T-cell (primary cell): Measurements from ENCODE around the gene RAB7A. TPM values are rescaled to one million over a fixed set of nuclear protein-coding genes. Genes with fewer than 3 reads are reported as not detected.

ENCODE experiments used
- ATAC-seq, 4 experiments: fragments of 200-7000 bp in 3 of 4; fragments of 150-1000 bp in 1 of 4; cut with Tn5 transposase; replicated peaks in 1 of 4; 1 replicate in 3 of 4; 2 replicates in 1 of 4; pipeline ENCODE4 v1.10.0; 2021; ENCODE audit warnings: moderate library complexity in 3 of 4, mild to moderate bottlenecking in 2 of 4, moderate number of reproducible peaks in 1 of 4
- CTCF ChIA-PET, 2 donors: fragments of 300-600 bp; sonication (Branson Sonifier 250); formaldehyde crosslinking; loops; one replicate each; lab custom pipeline; 2022; ENCODE audit warnings: antibody characterized with exemption in 2 of 2; lab: Charles Lee
- POLR2A ChIA-PET, 2 donors: fragments of 300-600 bp; sonication (Branson Sonifier 250); formaldehyde crosslinking; loops; one replicate each; lab custom pipeline; 2022; ENCODE audit warnings: antibody characterized with exemption in 2 of 2; lab: Charles Lee
- DNase-seq, 35 experiments: peaks; one replicate each; pipeline versions ENCODE4 v3.0.0 to v3.0.0-alpha.2; 2013 to 2023
- H3K27ac ChIP-seq: one replicate; pipeline ENCODE4 v1.5.1; 2013; ENCODE audit warnings: low read length
- H3K27me3 ChIP-seq, 2 experiments: replicated peaks in 1 of 2; 1 replicate in 1 of 2; 2 replicates in 1 of 2; pipeline versions ENCODE4 v1.6.1 to v1.7.0; 2013; ENCODE audit warnings: low read length in 1 of 2, mixed read lengths in 1 of 2; ENCODE audit not compliant: control insufficient read depth in 2 of 2, insufficient read depth in 2 of 2; ENCODE audit errors: extremely low read depth in 1 of 2
- H3K36me3 ChIP-seq, 2 donors: 1 replicate in 1 of 2; 2 replicates in 1 of 2; pipeline versions ENCODE4 v1.6.1 to v1.7.0; 2013; ENCODE audit warnings: low read length in 1 of 2; ENCODE audit not compliant: control insufficient read depth in 2 of 2, insufficient read depth in 1 of 2; ENCODE audit errors: extremely low read depth in 1 of 2
- H3K4me1 ChIP-seq, 2 experiments: 1 replicate in 1 of 2; 2 replicates in 1 of 2; pipeline versions ENCODE4 v1.6.1 to v1.7.0; 2013; ENCODE audit warnings: low read length in 2 of 2, mixed read lengths in 1 of 2; ENCODE audit not compliant: insufficient read depth in 2 of 2, control insufficient read depth in 1 of 2; ENCODE audit errors: extremely low read depth in 1 of 2
- H3K4me3 ChIP-seq, 2 donors: 1 replicate in 1 of 2; 2 replicates in 1 of 2; pipeline versions ENCODE4 v1.5.1 to v1.7.0; 2013; ENCODE audit warnings: mild to moderate bottlenecking in 2 of 2, low read length in 1 of 2, moderate library complexity in 1 of 2; ENCODE audit not compliant: control insufficient read depth in 1 of 2; ENCODE audit errors: extremely low read depth in 1 of 2
- H3K9me3 ChIP-seq: 2 replicates; pipeline ENCODE4 v1.7.0; 2013
- H3K27ac Mint-ChIP-seq, 2 donors: one replicate each; pipeline ENCODE4 v1.8.0; 2020 to 2021; ENCODE audit warnings: mild to moderate bottlenecking in 2 of 2, mixed read lengths in 2 of 2
- H3K27me3 Mint-ChIP-seq, 2 donors: one replicate each; pipeline ENCODE4 v1.8.0; 2021 to 2022; ENCODE audit warnings: mixed read lengths in 2 of 2
- H3K36me3 Mint-ChIP-seq: one replicate; pipeline ENCODE4 v1.8.0; 2021; ENCODE audit warnings: mixed read lengths
- H3K4me1 Mint-ChIP-seq, 3 donors: one replicate each; pipeline ENCODE4 v1.8.0; 2020 to 2022; ENCODE audit warnings: mixed read lengths in 3 of 3, mild to moderate bottlenecking in 1 of 3
- H3K4me3 Mint-ChIP-seq, 3 donors: one replicate each; pipeline ENCODE4 v1.8.0; 2020 to 2022; ENCODE audit warnings: mild to moderate bottlenecking in 3 of 3, mixed read lengths in 3 of 3, moderate library complexity in 3 of 3
- H3K9me3 Mint-ChIP-seq, 3 donors: one replicate each; pipeline ENCODE4 v1.8.0; 2020 to 2022; ENCODE audit warnings: mixed read lengths in 3 of 3
- WGBS: methylation state at CpG from one replicate; pipeline ENCODE4 v1.1.5; 2013; ENCODE audit warnings: missing lambda C conversion rate; ENCODE audit not compliant: insufficient coverage; 5-methylcytosine and 5-hydroxymethylcytosine counted together
- total RNA-seq, 35 experiments: library from RNA in 6 of 35; stranded (reverse) in 6 of 35; fragments of 120-200 nt in 1 of 35; gene quantifications; one replicate each; pipeline versions ENCODE4 v1.2.1 to v1.2.4 and lab custom pipeline; 2013 to 2026

Gene RAB7A
- total RNA-seq (100 to 1,000 TPM; 130 to 161 (median 140) TPM), total RNA-seq (lab: John Stamatoyannopoulos, UW) (49.1 to 233 (median 85.2) reads per million in 29 experiments)
- 73.6 TPM for total RNA-seq (2013)

DNA sequence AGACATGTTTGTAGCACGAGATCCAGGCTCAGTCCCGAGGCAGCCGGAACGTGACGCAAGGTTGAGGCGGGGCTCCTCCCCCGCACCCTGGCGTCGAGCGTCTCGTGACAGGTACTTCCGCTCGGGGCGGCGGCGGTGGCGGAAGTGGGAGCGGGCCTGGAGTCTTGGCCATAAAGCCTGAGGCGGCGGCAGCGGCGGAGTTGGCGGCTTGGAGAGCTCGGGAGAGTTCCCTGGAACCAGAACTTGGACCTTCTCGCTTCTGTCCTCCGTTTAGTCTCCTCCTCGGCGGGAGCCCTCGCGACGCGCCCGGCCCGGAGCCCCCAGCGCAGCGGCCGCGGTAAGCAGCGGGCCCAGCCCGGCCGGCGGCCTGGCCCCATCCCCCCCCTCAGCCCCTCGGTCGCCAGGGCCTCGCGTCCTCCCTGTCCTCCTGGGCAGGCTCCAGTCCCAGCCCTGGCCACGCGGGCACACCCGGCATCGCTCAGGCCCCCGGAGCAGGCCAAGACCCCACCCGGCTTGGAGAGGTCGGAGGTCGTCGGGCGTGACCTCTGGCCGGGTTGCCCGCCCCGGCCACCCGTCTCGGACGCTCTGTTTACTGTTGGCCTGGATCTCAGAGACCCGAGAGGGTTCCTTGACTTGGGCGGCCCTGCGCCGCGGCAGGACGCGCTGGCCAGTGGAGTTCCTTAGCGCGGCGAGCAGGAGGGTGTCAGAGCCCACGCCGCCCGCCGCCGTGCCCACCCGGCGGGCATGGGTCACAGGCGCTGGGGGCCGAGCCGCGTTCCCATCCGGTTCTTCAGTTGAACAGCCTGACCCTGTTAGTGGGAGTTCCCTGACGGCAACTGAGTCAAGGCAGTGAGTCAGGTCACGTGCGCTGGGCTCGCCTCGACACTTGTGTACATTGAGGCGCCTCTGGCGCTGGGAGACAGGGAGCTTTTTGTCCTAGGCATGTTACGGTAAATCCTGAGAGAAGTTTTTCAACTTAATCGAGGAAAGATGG is at the start of gene RAB7A:
TSS of gene RAB7A (plus strand) at position 161 of the 994 bp plus-strand sequence. CDS start 69,185 bp downstream, outside the sequence.
- Mint-ChIP-seq H3K4me3 (peak within 1 kb of the TSS; percentile 91 to 97 (median 92)), H3K4me1 (peaks cover 55 to 59% (median 56%) of the 10 kb centered on the region in 3 donors), H3K9me3 (no peaks in the 10 kb centered on the region), H3K27me3 (no peaks in the 10 kb centered on the region), H3K27ac (peak within 1 kb of the TSS; percentile 89 to 92), H3K36me3 (peaks cover 7% of the 10 kb centered on the region)
- ATAC-seq (peak; percentile 97), DNase-seq (peak; percentile 89 to 99 (median 97))
- H3K9me3 ChIP-seq: no peaks in the 10 kb centered on the region
- CTCF ChIA-PET: interaction anchor here (0.8 to 1.4 kb wide), 3 partner anchors 46 to 69 kb away, joined by 3 to 11 read pairs (median 8); no protein-coding TSS in a partner anchor
- under 1% methylated on average over 92 of the region's 93 CpGs for WGBS
- peak within 1 kb of the TSS; percentile 87 to 90 for H3K4me3 ChIP-seq
- H3K4me1 ChIP-seq: peaks cover 27 to 49% of the 10 kb centered on the region in 2 experiments
- POLR2A ChIA-PET: interaction anchor here (0.6 to 1.0 kb wide), 3 partner anchors 45 to 92 kb away, joined by 4 to 8 read pairs (median 5); no protein-coding TSS in a partner anchor
- H3K36me3 ChIP-seq: no peaks in the 10 kb centered on the region
- peak within 1 kb of the TSS; percentile 73 for H3K27ac ChIP-seq
- H3K27me3 ChIP-seq: no peaks in the 10 kb centered on the region

DNA sequence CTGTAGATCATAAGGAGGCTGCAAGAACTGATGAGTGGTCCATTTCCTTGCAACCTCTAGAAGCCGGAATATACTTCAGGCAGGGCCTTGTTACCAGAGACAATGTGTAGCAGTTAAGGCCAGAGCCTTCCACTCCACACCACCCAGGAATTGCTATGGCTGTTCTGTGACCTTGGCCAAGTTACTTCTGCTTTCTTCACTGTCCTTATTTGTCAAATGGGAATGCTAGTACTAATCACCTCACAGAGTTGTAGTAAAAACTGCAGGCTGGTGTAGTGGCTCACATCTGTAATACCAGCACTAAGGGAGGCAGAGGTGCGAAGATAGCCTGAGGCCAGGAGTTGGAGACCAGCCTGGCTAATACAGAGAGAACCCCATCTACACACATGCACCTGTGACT is 46.6 kb upstream of the RAB7A start:
- ChIA-PET POLR2A (no interaction called here), CTCF (interaction anchor here in 1 of 2 donors (0.7 to 1.3 kb wide), 2 partner anchors 40 to 63 kb away, joined by 3 to 4 read pairs; no protein-coding TSS in a partner anchor)
- H3K36me3 Mint-ChIP-seq: peaks cover 3% of the 10 kb centered on the region
- Histone ChIP-seq H3K4me1 (peaks cover 10 to 35% of the 10 kb centered on the region in 2 experiments), H3K36me3 (no peaks in the 10 kb centered on the region), H3K27ac (no peak overlapping the region), H3K4me3 (no peak overlapping the region), H3K9me3 (no peaks in the 10 kb centered on the region), H3K27me3 (no peaks in the 10 kb centered on the region)
- ATAC-seq: no peak
- 100% methylated on average over 1 of the region's 2 CpGs for WGBS
- DNase-seq: no peak
- no peaks in the 10 kb centered on the region for H3K9me3 Mint-ChIP-seq
- no peaks in the 10 kb centered on the region for H3K27me3 Mint-ChIP-seq
- H3K27ac Mint-ChIP-seq: peak overlapping the region in 1 of 2 donors; percentile 61
- peaks cover 29 to 55% (median 33%) of the 10 kb centered on the region in 3 donors for H3K4me1 Mint-ChIP-seq
- H3K4me3 Mint-ChIP-seq: peak overlapping the region; percentile 95 to 99 (median 97)

DNA sequence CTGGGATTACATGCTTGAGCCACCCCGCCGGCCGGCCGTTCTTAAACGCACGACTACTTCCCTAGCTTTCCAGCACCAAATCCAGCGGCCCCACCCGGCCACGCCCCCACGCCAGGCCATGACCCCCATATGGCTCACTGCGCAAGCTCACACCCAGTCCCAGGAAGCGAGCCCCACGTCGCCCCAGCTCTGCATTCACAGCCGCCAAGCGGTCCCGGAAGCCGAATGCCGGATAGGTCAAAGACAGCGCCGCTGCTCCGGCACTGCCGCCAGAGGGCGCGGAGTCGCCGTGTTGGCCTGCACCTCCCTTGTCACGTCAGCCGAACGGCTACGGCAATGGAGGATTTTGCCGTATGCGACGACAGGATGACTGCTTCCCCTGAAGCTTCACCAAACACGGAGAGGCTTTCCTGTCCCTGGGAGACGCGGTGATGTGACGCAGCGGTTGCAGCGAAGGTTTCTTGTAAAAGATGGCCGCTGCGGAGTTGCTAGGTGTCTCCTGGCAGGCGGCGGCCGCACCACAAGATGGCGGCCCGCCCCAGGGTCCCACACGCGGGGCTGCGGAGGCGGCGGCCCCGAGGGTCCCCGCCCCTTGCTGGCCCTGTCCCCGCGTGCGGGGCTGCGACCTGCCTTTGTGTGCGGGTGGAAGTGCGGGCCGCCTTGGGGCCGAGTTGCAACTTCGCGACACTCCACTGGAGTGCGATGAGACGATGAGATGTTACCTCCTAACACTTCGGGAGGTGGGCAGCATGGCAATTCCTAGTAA is 45.2 kb upstream of the RAB7A start:
- peak overlapping the region; percentile 79 to 80 for H3K4me3 ChIP-seq
- H3K27me3 Mint-ChIP-seq: no peaks in the 10 kb centered on the region
- H3K27me3 ChIP-seq: no peaks in the 10 kb centered on the region
- ATAC-seq (peak; percentile 87 to 94 (median 92)), DNase-seq (peak; percentile 93 to 97 (median 95))
- H3K27ac Mint-ChIP-seq: peak overlapping the region; percentile 99
- H3K36me3 Mint-ChIP-seq: no peaks in the 10 kb centered on the region
- H3K9me3 ChIP-seq: no peaks in the 10 kb centered on the region
- no peaks in the 10 kb centered on the region for H3K36me3 ChIP-seq
- WGBS: under 1% methylated on average over 66 of the region's 67 CpGs
- H3K4me3 Mint-ChIP-seq: peak overlapping the region; percentile 95 to 99 (median 97)
- H3K4me1 Mint-ChIP-seq: peaks cover 27 to 55% (median 29%) of the 10 kb centered on the region in 3 donors
- ChIA-PET POLR2A (interaction anchor here (0.5 to 1.7 kb wide), 12 partner anchors 9 to 635 kb away, joined by 3 to 8 read pairs (median 6); partner anchors contain the start of genes RAB7A (in 1 of the 2) and RPN1 (in 1 of the 2)), CTCF (interaction anchor here (0.6 to 3.5 kb wide), 40 partner anchors 18 to 759 kb away, joined by 3 to 36 read pairs (median 4); partner anchors contain the start of genes ACAD9 (in 1 of the 2), IFT122 (in 1 of the 2), MBD4 (in 1 of the 2) and RAB7A (in 1 of the 2))
- H3K4me1 ChIP-seq: peaks cover 17 to 30% of the 10 kb centered on the region in 2 experiments
- H3K9me3 Mint-ChIP-seq: no peaks in the 10 kb centered on the region
- H3K27ac ChIP-seq: peak overlapping the region; percentile 97

DNA sequence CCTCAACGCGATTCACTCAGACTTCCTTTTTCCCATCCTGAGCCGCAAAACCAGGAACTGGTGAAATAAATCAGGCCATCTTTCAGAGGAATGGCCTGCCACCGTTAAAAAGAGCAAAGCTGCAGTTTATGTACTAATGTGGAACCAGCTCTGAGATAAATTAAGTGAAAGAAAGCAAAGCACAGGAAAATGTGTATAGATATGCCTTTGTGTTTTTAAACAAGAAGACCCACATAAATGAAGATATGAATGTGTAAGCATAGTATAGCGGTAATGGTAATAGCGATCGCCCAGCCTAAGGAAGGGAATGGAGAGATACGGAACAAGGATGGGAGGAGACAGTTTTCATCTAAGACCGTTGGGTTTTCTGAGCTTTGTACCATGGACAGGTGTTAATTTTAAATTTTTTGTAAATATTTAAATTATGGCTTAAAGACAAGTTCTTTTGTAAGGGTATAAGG is 44.6 kb upstream of the RAB7A start:
- peak overlapping the region; percentile 99 for H3K27ac Mint-ChIP-seq
- H3K4me3 Mint-ChIP-seq: peak overlapping the region; percentile 95 to 99 (median 97)
- WGBS: 40% methylated on average over 5 of the region's 9 CpGs
- Histone ChIP-seq H3K36me3 (no peaks in the 10 kb centered on the region), H3K27ac (peak overlapping the region; percentile 97), H3K9me3 (no peaks in the 10 kb centered on the region), H3K4me1 (peaks cover 17 to 30% of the 10 kb centered on the region in 2 experiments), H3K4me3 (peak overlapping the region; percentile 79 to 80), H3K27me3 (no peaks in the 10 kb centered on the region)
- H3K9me3 Mint-ChIP-seq: no peaks in the 10 kb centered on the region
- ChIA-PET CTCF (interaction anchor here (0.7 to 3.5 kb wide), 17 partner anchors 44 to 759 kb away, joined by 3 to 36 read pairs (median 10); partner anchors contain the start of genes ACAD9 (in 1 of the 2), IFT122 (in 1 of the 2) and MBD4 (in 1 of the 2)), POLR2A (interaction anchor here (0.6 to 1.7 kb wide), 5 partner anchors 9 to 200 kb away, joined by 3 to 9 read pairs (median 7); partner anchors contain the start of gene RAB7A (in 1 of the 2))
- H3K27me3 Mint-ChIP-seq: no peaks in the 10 kb centered on the region
- no peaks in the 10 kb centered on the region for H3K36me3 Mint-ChIP-seq
- H3K4me1 Mint-ChIP-seq: peaks cover 26 to 54% (median 26%) of the 10 kb centered on the region in 3 donors
- ATAC-seq: no peak
- no peak for DNase-seq

DNA sequence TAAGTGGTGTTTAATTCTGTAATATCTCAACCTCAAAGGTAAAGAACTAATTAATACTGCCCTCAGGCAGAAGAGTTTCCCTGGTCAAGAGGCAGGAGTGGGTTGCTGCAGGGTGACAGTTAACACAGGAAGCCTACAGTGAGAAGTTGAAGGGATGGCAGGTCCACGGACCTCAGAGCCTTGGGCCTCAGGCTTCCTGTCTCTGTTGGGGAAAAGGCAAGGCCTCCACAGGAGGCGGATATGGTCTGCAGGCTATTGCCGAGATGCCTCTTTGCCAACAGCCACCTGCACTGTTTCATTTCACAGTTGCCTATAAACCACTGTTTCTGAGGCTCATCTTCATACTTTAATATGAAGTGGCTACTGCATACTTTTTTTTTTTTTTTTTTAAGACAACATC is 42.0 kb upstream of the RAB7A start:
- H3K36me3 ChIP-seq: no peaks in the 10 kb centered on the region
- H3K4me1 ChIP-seq: peaks cover 17 to 30% of the 10 kb centered on the region in 2 experiments
- Mint-ChIP-seq H3K4me3 (no peak overlapping the region), H3K9me3 (no peaks in the 10 kb centered on the region), H3K4me1 (peaks cover 26 to 51% (median 26%) of the 10 kb centered on the region in 3 donors), H3K27me3 (no peaks in the 10 kb centered on the region), H3K36me3 (no peaks in the 10 kb centered on the region), H3K27ac (peak overlapping the region in 1 of 2 donors; percentile 61)
- peak overlapping the region; percentile 24 for H3K27ac ChIP-seq
- no peaks in the 10 kb centered on the region for H3K27me3 ChIP-seq
- DNase-seq (no peak), ATAC-seq (no peak)
- CTCF ChIA-PET: interaction anchor here in 1 of 2 donors (0.7 kb wide), 1 partner anchor 133 kb away, joined by 5 read pairs; no protein-coding TSS in a partner anchor
- H3K4me3 ChIP-seq: no peak overlapping the region
- no peaks in the 10 kb centered on the region for H3K9me3 ChIP-seq
- POLR2A ChIA-PET: interaction anchor here in 1 of 2 donors (0.7 kb wide), 1 partner anchor 39 kb away, joined by 4 read pairs; no protein-coding TSS in a partner anchor
- WGBS: no CpG with 5 or more reads among the region's 3 CpGs
